Activated CD4-positive, alpha-beta memory T cell treated with anti-CD3 and anti-CD28 coated beads for 36 hours (primary cell): ENCODE data around the gene GJC3. TPM values are rescaled to one million over a fixed set of nuclear protein-coding genes. Genes with fewer than 3 reads are reported as not detected.
"Not testable (repeated sequence)": the region's sequence is repeated elsewhere in the genome, so short reads cannot be mapped to it uniquely, and the experiment has no call there.

Experiments
- CTCF ChIA-PET: fragments of 350-600 bp; sonication (Branson Sonifier 250); formaldehyde crosslinking; loops from one replicate; lab custom pipeline; 2021; ENCODE audit warnings: antibody characterized with exemption, inconsistent platforms; lab: Charles Lee
- POLR2A ChIA-PET: fragments of 350-600 bp; sonication (Branson Sonifier 250); formaldehyde crosslinking; loops from one replicate; lab custom pipeline; 2021; ENCODE audit warnings: antibody characterized with exemption; lab: Charles Lee
- DNase-seq: peaks from one replicate; pipeline ENCODE4 v3.0.0-alpha.2; 2020
- H3K27ac Mint-ChIP-seq: one replicate; pipeline ENCODE4 v1.8.0; 2021; ENCODE audit warnings: mixed read lengths
- H3K27me3 Mint-ChIP-seq: one replicate; pipeline ENCODE4 v1.8.0; 2021; ENCODE audit warnings: mixed read lengths
- H3K36me3 Mint-ChIP-seq: one replicate; pipeline ENCODE4 v1.8.0; 2021; ENCODE audit warnings: mixed read lengths
- H3K4me1 Mint-ChIP-seq: one replicate; pipeline ENCODE4 v1.8.0; 2021; ENCODE audit warnings: low read depth, mixed read lengths
- H3K4me3 Mint-ChIP-seq: one replicate; pipeline ENCODE4 v1.8.0; 2021; ENCODE audit warnings: mild to moderate bottlenecking, mixed read lengths
- H3K9me3 Mint-ChIP-seq: one replicate; pipeline ENCODE4 v1.8.0; 2021; ENCODE audit warnings: mixed read lengths
- intact Hi-C: fragments of 100-400 bp; cut with micrococcal nuclease; formaldehyde crosslinking; loops from one replicate; pipeline ENCODE4 v1.15.1; 2023
- total RNA-seq, 2 experiments: library from RNA; stranded (reverse); gene quantifications; one replicate each; pipeline ENCODE4 v1.2.3, GENCODE V29; 2021

GJC3 gene
- total RNA-seq, 2 experiments from 2014 or later, result 0.19 to 0.45 TPM

DNA sequence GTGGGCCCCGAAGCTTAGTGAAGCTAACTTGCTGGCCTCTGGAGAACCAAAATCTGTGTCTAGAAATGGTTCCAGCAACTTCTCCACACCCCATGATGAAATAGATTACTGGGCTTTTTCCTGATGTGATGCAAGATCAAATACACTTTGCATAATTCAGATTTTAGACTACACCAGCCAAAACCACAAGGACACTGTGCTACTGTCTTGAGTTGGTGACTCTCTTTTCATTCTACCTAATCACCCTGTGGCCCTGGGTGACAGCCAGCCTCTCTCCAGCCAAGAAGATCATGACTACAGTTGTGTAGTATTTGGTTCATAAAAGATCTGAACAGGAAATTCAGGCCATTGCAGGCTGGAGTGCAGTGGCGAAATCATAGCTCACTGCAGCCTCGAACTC lies 24.2 kb upstream of the GJC3 start:
- DNase-seq, result peak; percentile 39
- intact Hi-C loops, result no loop called here
- ChIA-PET POLR2A (no interaction called here), CTCF (no interaction called here)
- Mint-ChIP-seq H3K9me3 (peaks cover 5% of the 10 kb centered on the region), H3K4me3 (no peak overlapping the region), H3K4me1 (peaks cover 6% of the 10 kb centered on the region), H3K36me3 (no peaks in the 10 kb centered on the region), H3K27ac (no peak overlapping the region), H3K27me3 (peaks cover 5% of the 10 kb centered on the region)

DNA sequence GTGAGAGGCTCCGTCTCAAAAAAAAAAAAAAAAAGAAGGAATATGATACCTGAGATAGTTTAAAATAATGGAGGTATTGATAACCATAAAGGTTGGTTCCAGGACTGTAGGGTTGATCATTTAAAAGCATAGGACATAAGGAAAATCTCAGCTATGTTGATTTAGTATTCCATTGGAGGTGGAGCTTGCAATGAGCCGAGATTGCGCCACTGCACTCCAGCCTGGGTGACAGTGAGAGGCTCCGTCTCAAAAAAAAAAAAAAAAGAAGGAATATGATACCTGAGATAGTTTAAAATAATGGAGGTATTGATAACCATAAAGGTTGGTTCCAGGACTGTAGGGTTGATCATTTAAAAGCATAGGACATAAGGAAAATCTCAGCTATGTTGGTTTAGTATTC lies 23.2 kb upstream of the GJC3 start:
- CTCF ChIA-PET, H3K36me3 Mint-ChIP-seq: not testable (repeated sequence)

DNA sequence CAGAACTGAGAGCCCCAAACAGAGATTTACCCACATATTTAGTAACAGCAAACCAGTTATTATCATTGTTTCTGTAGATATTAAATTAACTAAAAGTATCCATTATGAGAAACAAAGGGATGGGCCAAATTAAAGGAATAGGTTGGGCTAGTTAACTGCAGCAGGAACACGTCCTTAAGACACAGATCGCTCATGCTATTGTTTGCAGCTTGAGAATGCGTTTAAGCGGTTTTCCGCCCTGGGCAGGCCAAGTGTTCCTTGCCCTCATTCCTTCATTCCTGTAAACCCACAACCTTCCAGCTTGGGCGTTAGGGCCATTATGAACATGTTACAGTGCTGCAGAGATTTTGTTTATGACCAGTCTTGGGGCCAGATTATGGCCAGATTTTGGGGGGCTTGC lies 21.4 kb upstream of the GJC3 start:
- H3K9me3 Mint-ChIP-seq, H3K27me3 Mint-ChIP-seq, intact Hi-C loops, H3K27ac Mint-ChIP-seq, H3K36me3 Mint-ChIP-seq, DNase-seq, POLR2A ChIA-PET, H3K4me3 Mint-ChIP-seq, H3K4me1 Mint-ChIP-seq: not testable (repeated sequence)
- CTCF ChIA-PET, result interaction anchor here (0.7 kb wide), 1 partner anchor 38 kb away, joined by 4 read pairs; no protein-coding TSS in a partner anchor

More for the DNA sequence above, 23.2 kb upstream of the GJC3 start:
- H3K27me3 Mint-ChIP-seq, H3K4me1 Mint-ChIP-seq, H3K9me3 Mint-ChIP-seq, DNase-seq, H3K27ac Mint-ChIP-seq, intact Hi-C loops, H3K4me3 Mint-ChIP-seq, POLR2A ChIA-PET: not testable (repeated sequence)

DNA sequence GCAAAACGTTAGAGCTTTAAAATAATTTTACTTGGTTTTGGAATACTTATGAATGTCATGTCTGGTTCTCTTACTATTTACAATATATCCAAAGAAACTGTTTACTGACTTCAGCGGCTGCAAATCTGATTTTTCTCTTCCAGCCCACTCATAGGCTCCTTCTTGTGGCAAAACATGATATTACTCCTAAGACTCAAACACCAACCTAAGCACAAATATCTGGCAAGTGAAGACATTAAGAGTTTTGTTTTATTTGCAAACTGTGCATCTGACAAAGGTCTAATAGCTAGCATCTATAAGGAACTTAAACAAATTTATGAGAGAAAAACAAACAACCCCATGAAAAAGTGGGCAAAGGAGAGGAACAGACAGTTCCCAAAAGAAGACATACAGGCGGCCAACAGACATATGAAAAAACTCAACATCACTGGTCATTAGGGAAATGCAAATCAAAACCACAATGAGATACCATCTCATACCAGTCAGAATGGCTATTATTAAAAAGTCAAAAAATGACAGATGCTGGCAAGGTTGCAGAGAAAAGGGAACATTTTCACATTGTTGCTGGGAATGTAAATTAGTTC lies 20.3 kb upstream of the GJC3 start:
- no peak for DNase-seq
- CTCF ChIA-PET, result interaction anchor here (0.7 kb wide), 2 partner anchors 30 to 36 kb away, joined by 4 read pairs; no protein-coding TSS in a partner anchor
- intact Hi-C loops, result no loop called here
- H3K9me3 Mint-ChIP-seq, result peaks cover 5% of the 10 kb centered on the region
- no peak overlapping the region for H3K4me3 Mint-ChIP-seq
- H3K36me3 Mint-ChIP-seq, result no peaks in the 10 kb centered on the region
- peaks cover 6% of the 10 kb centered on the region for H3K4me1 Mint-ChIP-seq
- H3K27ac Mint-ChIP-seq, result no peak overlapping the region
- POLR2A ChIA-PET, result interaction anchor here (0.6 kb wide), 1 partner anchor 35 kb away, joined by 3 read pairs; no protein-coding TSS in a partner anchor
- peaks cover 7% of the 10 kb centered on the region for H3K27me3 Mint-ChIP-seq

DNA sequence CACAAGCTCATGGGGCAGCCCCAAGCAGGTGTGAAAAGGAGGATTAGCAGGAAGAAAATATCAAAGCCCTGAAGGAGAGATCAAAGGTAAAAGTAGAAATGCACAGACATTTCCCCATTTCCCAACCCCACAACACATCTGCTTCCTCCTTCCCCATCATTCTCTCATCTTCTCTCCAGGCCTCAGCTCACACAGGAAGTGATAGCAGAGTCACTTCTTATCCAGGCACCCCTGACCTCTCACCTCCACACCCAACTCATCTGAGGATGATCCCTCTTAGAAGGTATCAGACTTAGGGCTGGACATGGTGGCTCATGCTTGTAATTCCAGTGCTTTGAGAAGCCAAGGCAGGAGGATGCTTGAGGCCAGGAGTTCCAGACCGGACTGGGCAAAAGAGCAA lies 18.2 kb upstream of the GJC3 start:
- H3K9me3 Mint-ChIP-seq, result peaks cover 5% of the 10 kb centered on the region
- intact Hi-C loops, result no loop called here
- DNase-seq, result no peak
- H3K4me1 Mint-ChIP-seq, result peaks cover 5% of the 10 kb centered on the region
- no peak overlapping the region for H3K27ac Mint-ChIP-seq
- ChIA-PET POLR2A (no interaction called here), CTCF (interaction anchor here (0.5 to 1.5 kb wide), 3 partner anchors 11 to 34 kb away, joined by 3 to 7 read pairs (median 5); partner anchors contain the start of gene GJC3)
- H3K4me3 Mint-ChIP-seq, result no peak overlapping the region
- H3K36me3 Mint-ChIP-seq, result no peaks in the 10 kb centered on the region
- H3K27me3 Mint-ChIP-seq, result peaks cover 14% of the 10 kb centered on the region

DNA sequence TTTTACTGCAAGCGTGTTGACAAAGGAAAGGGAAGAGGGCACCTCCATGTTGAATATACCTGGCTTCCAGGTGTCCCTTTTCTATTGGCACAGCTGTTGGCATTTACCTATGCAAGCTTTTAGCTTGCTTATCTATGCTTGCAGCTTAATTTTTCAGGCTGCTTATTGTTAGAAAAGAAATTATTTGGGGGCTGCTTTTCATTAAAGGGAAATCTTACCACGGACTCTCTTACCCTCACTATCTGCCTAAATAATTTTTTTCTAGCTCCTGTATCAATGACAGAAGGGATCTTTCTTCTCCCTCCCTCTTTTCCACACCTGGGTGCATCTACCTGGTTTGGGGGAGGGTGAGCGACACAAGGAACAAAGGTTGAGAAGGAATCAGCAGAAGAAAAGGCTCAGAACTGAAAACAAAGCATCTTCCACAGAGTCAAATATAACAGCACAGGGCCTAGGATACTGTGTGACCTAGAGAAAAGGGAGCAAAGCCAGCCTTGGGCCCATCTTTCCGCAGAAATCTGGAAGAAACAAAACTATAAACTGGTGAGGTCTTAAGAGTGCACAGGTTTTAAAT lies 15.2 kb upstream of the GJC3 start:
- ChIA-PET POLR2A (no interaction called here), CTCF (interaction anchor here (1.2 kb wide), 1 partner anchor 35 kb away, joined by 4 read pairs; no protein-coding TSS in a partner anchor)
- Mint-ChIP-seq H3K36me3 (no peaks in the 10 kb centered on the region), H3K27ac (no peak overlapping the region), H3K27me3 (peaks cover 16% of the 10 kb centered on the region), H3K9me3 (no peaks in the 10 kb centered on the region), H3K4me3 (no peak overlapping the region), H3K4me1 (peaks cover 5% of the 10 kb centered on the region)
- no peak for DNase-seq
- intact Hi-C loops, result no loop called here

DNA sequence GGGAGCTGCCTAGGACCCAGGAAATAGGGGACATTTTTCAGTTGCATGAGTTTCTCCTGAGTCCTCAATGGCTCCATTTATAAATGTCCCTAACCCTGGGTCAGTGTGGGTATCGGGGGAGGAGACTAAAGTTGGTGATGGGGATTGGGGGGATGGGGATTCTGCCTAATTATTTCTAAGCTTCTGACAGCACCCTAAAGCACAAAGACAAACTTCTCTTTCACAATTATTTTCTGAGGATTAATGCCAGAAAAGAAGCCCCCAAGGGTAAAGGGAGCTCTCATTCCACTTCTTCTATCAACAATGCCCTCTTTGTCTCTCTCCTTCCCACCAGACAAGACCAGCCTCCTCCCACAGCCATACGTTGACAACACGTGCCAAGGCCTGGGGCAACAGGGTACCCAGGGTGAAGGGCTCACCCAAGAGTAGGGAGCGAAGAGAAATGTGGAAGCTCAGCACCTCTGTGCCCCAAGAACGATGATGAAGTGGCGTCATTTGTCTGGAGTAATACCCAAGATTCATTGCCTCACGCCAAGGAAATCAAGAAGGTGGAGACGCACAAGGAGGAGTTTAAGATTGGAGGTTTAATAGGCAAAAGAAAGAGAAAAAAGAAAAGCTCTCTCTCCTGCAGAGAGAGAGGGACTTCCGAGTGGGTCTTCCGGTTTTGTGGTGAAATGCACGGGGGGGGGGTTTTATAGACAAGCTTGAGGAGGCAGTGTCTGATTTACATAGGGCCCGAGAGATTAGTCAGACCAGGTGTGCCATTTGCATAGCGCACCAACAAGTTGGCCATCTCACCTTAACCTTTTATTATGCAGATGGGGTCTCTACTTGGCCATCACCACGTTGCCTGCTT lies 14.4 kb upstream of the GJC3 start:
- ChIA-PET CTCF (interaction anchor here (0.7 to 1.2 kb wide), 2 partner anchors 34 to 36 kb away, joined by 3 to 4 read pairs; no protein-coding TSS in a partner anchor), POLR2A (no interaction called here)
- Mint-ChIP-seq H3K27me3 (peaks cover 21% of the 10 kb centered on the region), H3K36me3 (no peaks in the 10 kb centered on the region), H3K4me3 (no peak overlapping the region), H3K27ac (no peak overlapping the region), H3K9me3 (peaks cover 5% of the 10 kb centered on the region), H3K4me1 (peaks cover 5% of the 10 kb centered on the region)
- no peak for DNase-seq
- intact Hi-C loops, result no loop called here

DNA sequence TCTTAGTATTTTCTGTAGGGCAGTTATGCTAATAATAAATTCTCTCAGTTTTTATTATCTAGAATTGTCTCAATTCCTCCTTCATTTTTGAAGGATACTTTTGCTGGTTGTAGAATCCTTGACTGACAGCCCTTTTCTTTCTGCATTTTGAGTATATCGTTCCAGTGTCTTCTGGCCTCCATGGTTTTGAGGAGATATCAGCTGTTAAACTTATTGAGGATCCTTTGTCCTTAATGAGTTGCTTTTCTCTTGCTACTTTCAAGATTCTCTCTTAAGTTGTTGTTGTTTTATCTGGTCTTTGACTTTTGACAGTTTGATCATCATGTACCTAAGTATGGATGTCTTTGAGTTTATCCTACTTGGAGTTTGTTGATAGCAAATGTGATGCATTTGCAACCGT lies 8.9 kb upstream of the GJC3 start:
- peaks cover 12% of the 10 kb centered on the region for H3K9me3 Mint-ChIP-seq
- H3K27me3 Mint-ChIP-seq, result peaks cover 23% of the 10 kb centered on the region
- intact Hi-C loops, result no loop called here
- H3K27ac Mint-ChIP-seq, result no peak overlapping the region
- ChIA-PET CTCF (interaction anchor here (1.9 kb wide), 1 partner anchor 25 kb away, joined by 5 read pairs; no protein-coding TSS in a partner anchor), POLR2A (no interaction called here)
- H3K36me3 Mint-ChIP-seq, result no peaks in the 10 kb centered on the region
- no peak for DNase-seq
- H3K4me3 Mint-ChIP-seq, result no peak overlapping the region
- peaks cover 7% of the 10 kb centered on the region for H3K4me1 Mint-ChIP-seq

DNA sequence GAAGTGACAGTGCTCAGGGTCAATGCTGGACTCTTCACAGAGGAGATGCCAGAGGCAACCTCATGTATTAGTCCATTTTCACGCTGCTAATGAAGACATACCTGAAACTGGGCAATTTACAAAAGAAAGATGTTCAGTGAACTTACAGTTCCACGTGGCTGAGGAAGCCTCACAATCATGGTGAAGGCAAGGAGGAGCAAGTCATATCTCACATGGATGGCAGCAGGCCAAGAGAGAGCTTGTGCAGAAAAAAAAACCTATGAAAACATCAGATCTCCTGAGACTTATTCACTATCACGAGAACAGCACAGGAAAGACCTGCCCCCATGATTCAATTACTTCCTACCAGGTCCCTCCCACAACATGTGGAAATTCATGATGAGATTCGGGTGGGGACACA lies 5.6 kb upstream of the GJC3 start:
- H3K4me3 Mint-ChIP-seq, H3K4me1 Mint-ChIP-seq, intact Hi-C loops, CTCF ChIA-PET, H3K27ac Mint-ChIP-seq, POLR2A ChIA-PET, H3K36me3 Mint-ChIP-seq: not testable (repeated sequence)
- peaks cover 15% of the 10 kb centered on the region for H3K27me3 Mint-ChIP-seq
- peak; percentile 25 for DNase-seq
- H3K9me3 Mint-ChIP-seq, result peaks cover 12% of the 10 kb centered on the region

DNA sequence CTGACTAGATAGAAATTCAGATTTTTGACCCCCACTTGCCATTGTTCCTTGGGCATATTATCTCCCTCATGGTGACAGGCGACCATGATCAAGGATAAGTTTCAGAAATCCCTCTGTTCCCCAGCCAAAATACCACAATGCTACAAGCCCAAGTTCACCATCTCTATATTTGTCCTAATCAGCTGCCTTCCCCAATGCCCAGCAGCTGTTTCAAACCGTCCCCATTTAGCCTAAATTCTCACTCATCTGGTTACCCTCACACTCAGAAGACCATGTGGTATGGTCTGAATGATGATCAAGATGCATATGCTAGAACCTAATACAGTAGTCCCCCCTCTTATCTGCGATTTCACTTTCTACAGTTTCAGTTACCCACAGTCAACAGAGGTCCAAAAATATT lies 956 bp upstream of the GJC3 start:
- peaks cover 24% of the 10 kb centered on the region for H3K4me1 Mint-ChIP-seq
- no peak for DNase-seq
- no peak overlapping the region for H3K4me3 Mint-ChIP-seq
- ChIA-PET POLR2A (no interaction called here), CTCF (interaction anchor here (1.0 to 3.8 kb wide), 4 partner anchors 11 to 60 kb away, joined by 3 to 21 read pairs (median 13); partner anchors contain the start of gene TRIM4)
- intact Hi-C loops, result no loop called here
- no peaks in the 10 kb centered on the region for H3K36me3 Mint-ChIP-seq
- H3K27ac Mint-ChIP-seq, result no peak overlapping the region
- no peaks in the 10 kb centered on the region for H3K9me3 Mint-ChIP-seq
- peaks cover 11% of the 10 kb centered on the region for H3K27me3 Mint-ChIP-seq

DNA sequence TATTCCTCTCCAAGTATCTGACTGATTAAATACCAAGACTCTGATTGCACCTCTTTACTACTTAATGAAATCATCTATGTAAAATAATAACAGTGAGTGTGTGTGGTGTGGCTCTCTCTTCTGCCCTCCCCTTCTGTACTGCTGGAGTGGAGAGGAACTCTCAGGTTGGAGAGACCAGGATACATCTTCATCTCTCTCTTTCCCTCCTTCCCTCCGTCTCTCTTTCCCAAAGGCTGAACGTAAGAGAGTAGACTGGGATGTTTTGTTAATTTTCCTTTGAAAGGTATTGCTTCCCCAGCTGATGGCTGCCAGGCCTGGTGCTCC lies 272 bp upstream of the GJC3 start:
- POLR2A ChIA-PET, result interaction anchor here (1.0 to 1.8 kb wide), 2 partner anchors 10 kb away, joined by 3 to 11 read pairs; partner anchors contain the start of gene TRIM4
- CTCF ChIA-PET, result interaction anchor here (1.0 to 3.8 kb wide), 10 partner anchors 9 to 132 kb away, joined by 3 to 21 read pairs (median 4); partner anchors contain the start of gene TRIM4
- H3K4me3 Mint-ChIP-seq, result peak overlapping the region; percentile 68
- no peaks in the 10 kb centered on the region for H3K36me3 Mint-ChIP-seq
- intact Hi-C loops, result no loop called here
- no peaks in the 10 kb centered on the region for H3K9me3 Mint-ChIP-seq
- no peak for DNase-seq
- peaks cover 11% of the 10 kb centered on the region for H3K27me3 Mint-ChIP-seq
- H3K4me1 Mint-ChIP-seq, result peaks cover 19% of the 10 kb centered on the region
- H3K27ac Mint-ChIP-seq, result no peak overlapping the region

DNA sequence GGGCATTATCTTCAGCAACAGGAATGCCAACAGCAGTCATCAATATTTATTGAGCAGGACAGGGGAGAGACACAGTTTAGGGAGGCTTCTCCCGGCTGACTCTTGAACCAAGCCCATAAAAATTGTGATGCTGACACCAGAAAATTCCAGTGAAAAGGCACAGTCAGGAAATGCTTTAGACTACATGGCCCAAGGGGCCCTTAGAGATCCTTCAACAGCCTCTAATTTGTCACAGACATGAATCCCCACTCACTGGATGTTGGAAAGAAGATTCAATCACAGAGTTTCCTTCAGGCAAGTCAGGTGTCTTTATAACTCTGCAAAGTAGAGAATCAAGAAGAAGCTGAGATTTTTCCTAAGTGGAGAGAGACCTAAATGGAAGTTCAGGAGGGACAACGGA lies 1.2 kb downstream of the GJC3 start:
- Mint-ChIP-seq H3K36me3 (no peaks in the 10 kb centered on the region), H3K27me3 (peaks cover 11% of the 10 kb centered on the region), H3K9me3 (no peaks in the 10 kb centered on the region), H3K27ac (no peak overlapping the region), H3K4me1 (peaks cover 19% of the 10 kb centered on the region), H3K4me3 (no peak overlapping the region)
- ChIA-PET CTCF (interaction anchor here (2.3 to 3.8 kb wide), 2 partner anchors 9 to 13 kb away, joined by 18 to 21 read pairs; partner anchors contain the start of gene TRIM4), POLR2A (interaction anchor here (1.8 kb wide), 1 partner anchor 9 kb away, joined by 11 read pairs; the partner anchor contains the start of gene TRIM4)
- intact Hi-C loops, result no loop called here
- no peak for DNase-seq
